ENCODE measurements around the gene BUB1.
"Not testable (repeated sequence)": the region's sequence is repeated elsewhere in the genome, so short reads cannot be mapped to it uniquely, and the experiment has no call there.

Gene BUB1

DNA sequence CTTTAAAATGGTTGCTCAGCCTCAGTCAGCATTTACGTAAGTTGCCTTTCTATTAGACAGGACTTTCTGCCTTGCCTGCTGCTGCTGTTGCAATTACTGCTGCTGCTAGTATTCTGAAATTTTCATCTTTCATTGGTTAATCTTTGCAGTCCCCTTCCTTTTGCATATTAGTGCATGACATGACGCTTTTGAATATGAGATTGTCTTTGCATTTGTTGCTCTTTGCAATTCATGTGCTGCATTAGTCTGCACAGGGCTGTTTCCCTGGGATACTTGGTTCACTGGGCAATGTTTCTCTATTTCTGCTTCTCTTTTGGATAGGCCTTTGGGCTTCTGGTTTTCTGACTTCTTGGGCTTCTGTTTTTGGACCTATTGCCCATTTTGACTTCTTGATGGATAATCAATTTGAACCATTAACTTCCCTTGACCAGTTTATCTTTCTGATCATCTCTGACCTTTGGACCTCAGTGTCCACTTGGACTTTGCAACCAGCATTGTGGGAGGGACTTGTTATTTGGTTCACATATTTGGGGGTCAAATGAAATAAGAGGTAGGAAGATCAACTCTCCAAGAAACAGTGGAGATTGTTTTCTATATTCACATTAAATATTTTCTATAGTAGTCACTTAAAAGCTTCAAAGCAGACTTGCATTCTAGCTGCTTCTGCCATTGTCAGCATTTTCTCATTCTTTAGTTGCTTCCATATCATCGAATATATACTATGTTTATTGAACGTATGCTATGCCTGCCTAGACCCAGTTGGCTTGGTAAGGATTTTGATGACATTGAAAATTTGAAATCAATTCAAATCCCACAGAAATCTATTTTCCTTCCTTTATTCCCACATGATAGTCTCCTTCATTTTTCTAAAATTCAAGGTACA lies 12.5 kb upstream of the BUB1 start:
- DNase-seq, result no peak

DNA sequence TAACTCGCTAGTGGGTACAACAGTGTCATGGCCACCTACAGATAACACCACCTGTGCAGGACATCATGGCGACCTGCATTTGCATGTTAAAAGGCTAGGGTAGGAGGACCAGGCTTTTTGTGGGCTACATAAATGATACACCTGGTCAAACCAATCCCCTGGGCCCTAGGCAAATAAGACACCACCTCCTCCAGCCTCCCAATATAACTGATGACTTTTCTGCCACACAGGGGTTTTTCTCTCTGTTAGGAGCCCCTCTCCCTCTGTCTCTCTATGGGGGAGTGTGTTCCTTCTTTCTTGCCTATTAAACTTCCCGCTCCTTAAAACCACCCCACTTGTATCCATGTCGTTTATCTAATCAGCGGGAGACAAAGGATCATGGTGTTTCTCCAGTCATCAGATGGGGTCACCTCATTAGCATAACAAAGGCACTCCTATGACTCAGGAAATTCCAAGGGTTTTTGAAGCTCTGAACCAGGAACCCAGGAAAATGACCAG lies 10.8 kb upstream of the BUB1 start:
- DNase-seq, result no peak

DNA sequence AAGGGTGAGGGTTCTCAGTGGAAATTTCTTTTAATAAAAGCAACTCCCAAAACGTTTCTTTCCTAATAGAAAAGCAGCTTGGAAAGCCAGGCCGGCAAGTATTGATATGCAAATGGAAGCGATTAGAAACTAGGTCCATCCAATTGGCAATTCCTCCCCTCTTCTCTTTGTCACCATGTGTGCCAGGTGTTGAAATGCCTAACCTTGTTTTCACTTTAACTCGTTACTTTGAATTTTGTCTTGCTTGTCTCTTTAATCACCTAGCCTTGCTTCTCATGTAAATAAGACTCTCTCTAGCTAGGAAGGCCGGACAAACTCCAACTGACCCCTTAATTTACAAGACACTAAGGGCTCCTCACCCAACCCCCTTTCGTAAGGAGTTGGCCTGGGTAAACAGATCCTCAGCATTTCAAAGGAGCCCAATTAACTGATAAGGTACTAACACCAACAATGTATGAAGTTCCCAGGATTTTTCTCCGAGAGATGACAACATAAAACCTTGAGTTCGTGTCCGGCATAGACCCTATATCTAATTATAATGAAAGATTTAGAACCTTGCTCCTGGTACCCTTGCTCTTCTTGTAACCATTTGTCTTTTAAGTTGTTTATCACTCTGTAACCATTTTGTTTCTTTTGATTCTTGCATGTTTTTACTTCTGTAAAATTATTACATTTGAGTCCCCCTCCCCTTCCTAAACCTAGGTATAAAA lies 10.1 kb upstream of the BUB1 start:
- DNase-seq, result not testable (repeated sequence)

DNA sequence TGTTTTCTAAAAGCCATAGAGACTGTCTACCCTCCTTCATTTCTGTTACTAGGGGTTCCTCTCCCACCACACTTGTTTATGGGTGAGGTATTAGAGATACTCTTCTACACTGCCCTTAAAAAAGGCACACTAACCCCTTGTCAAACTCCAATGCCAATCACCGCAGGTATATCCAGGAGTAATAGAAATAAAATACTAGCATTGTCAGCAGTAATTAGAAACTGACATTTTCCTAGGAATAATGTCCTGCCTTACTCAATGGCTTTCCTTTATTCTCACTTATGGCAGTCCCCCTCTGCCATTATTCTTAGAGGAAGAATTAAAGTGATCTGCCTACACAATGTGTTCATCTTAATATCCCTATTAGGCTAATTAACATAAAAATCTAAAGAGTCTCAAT lies 5.0 kb upstream of the BUB1 start:
- DNase-seq, result no peak

DNA sequence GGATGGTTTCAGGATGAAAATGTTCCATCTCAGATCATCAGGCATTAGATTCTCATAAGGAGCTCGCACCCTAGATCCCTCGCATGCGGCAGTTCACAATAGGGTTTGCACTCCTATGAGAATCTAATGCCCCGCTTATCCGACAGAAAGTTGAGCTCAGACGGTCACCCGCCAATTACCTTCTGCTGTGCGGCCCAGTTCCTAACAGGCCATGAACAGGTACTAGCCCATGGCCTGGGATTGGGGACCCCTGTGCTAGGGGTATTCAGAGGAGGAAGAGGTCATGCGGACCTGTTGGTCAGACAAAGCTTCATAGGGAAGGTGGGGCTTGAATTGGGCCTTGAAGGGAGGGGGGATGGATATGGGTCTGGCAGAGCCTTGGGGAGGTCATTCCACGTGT lies 4.4 kb upstream of the BUB1 start:
- no peak for DNase-seq

DNA sequence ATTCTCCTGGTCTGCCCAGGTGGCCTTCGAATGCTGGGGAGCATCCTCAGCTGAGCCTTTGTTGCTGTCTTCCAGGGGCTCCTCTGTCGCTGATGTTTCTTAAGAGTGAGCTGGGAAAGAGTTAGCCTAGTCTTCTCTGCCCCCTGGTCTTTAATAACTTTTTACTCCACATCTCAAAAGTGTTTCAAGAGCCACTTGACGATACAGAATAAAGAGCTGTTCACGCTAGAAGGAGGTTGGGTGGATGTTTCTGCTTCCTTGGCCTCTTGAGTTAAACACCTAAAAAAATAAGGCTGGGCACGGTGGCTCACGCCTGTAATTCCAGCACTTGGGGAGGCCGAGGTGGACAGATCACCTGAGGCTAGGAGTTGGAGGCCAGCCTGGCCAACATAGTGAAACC lies 2.8 kb upstream of the BUB1 start:
- DNase-seq, result no peak

DNA sequence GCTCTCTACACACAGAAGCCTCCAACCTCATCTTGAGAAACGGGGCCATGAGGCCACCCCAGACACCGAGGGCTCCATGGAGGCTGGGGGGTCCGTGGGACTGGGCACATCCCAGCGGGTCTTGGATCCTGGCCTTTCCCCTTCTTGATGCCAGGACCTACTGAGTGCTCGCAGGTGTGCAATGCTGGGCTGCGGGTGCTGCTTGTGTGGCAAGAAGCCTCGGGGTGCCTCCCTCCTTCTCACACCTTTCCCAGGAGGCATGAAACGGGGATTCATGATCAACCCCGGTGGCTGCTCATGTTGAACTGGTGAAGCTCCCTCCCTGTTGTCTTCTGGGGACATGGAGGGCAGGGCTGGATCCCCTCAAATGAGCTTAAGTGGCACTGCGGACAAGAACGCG lies 2.0 kb upstream of the BUB1 start:
- DNase-seq, result no peak

DNA sequence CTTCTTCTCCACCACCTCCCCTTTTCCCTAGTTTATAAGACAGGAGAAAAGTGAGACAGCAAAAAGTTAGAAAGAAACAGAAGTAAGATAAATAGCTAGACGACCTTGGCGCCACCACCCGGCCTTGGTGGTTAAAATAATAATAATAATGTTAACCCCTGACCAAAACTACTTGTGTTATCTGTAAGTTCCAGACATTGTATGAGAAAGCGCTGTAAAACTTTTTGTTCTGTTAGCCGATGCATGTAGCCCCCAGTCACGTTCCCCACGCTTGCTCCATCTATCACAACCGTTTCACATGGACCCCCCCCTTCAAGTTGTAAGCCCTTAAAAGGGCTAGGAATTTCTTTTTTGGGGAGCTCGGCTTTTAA lies 1.5 kb upstream of the BUB1 start:
- DNase-seq, result no peak

DNA sequence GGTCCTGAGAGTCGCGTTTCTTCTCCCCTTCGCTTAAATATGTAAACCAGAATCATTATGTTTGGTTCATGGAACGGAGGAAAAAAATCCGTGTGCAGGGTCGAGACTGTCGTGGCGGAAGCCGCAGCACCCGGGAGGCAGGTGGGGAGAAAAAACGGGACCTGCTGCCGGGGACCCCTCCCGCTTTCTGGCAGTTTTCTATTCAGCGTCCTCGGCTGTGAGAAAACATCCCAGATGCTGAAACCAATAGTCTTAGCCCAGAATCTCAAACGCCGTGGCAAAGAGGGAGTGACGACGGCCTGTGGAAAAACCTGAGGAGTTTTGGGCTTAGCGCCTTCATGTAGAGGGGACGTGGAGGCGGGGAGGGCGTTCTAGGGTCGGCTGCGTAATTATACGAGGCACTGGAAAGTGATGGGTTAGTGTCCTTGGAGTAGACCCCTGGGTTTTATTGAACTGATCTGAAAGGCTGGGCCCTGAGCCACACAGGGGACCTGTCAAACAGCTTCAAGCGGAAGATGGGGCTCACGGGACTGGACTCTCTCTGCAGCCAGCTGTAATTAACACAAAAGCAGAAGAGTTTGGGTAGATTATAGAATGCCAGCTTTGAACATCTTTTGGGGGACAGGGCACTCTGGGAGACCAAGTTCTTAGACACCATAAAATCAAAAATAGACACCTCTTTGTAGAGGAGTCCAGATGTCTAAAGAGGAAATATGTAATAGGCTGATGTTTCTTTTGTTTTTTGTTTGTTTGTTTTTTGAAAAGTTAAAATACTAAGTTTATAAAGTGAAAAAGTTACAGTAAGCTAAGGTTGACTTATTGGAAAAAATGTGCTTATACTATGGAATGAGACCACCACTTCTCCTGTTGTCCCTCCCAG lies 834 bp upstream of the BUB1 start:
- no peak for DNase-seq

DNA sequence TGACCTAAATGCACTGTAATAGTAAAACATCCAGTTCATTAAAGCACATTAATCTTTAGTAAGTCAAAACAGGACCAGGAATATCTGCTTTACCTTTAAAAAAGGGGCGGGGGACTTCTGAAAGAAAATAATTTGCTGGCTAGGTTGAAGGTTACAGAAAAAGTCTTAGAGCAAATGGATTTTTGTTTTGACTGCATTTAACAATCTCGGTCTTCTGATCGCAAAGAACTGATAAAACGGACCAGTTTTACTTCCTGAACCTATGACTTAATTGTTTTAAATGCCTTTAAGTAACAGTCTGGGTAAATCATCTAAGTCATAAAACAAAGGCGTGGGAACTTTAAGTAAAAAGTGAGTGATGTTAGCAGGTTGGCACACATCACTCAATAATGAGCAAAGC lies 783 bp downstream of the BUB1 start:
- no peak for DNase-seq

DNA sequence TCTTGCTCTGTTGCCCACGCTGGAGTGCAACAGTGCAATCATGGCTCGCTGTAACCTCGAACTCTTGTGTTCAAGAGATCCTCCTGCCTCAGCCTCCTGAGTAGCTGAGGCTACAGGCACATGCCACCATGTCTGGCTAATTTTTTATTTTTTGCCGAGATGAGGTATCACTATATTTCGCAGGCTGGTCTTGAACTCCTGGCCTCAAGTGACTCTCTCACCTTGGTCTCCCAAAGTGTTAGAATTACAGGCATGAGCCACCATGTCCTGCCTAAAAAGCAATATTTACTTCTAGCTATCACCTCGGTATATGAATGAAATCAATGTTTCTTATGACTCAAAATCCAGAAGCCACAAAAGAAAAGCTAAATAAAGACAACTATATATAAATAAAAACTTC lies 2.2 kb downstream of the BUB1 start:
- no peak for DNase-seq

DNA sequence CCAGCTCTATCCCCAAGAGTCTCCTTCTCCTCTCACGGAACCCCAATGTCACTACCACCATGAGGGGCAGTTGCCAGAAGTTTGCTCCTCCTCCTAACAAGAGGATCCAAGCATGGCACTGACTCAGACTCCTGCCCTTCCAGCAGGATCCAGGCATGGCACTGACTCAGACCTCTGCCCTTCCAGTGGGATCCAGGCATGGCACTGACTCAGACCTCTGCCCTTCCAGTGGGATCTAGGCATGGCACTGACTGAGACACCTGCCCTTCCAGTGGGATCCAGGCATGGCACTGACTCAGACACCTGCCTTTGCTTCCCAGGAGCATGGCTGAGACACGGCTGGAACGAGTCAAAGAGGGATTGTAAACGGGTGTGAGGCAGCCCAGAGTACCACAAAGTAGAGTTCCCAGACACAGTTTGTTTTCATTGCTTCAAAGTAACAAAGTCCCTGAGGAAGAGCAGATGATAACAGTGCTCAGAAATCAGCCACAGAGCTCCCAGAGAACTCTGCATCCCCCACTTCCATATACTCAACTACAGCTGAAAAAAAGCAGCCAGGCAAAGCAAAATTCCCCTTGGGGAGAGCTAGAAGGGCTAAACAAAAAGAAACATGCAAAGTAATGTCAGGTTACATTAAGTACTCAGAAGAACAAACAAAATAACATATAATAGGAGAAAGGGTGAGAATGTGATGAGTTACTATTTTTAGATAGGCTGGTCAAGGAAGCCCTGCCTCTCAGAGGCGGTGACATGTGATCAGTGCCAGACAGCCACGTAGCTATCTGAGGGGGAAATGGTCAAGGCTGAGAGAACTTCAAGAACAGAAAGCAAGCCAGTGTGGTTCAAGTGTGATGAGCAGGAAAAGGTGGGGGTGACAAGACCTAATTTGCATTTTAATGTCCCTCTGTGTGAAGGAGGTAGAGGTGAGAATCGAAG lies 3.0 kb downstream of the BUB1 start:
- DNase-seq, result no peak

DNA sequence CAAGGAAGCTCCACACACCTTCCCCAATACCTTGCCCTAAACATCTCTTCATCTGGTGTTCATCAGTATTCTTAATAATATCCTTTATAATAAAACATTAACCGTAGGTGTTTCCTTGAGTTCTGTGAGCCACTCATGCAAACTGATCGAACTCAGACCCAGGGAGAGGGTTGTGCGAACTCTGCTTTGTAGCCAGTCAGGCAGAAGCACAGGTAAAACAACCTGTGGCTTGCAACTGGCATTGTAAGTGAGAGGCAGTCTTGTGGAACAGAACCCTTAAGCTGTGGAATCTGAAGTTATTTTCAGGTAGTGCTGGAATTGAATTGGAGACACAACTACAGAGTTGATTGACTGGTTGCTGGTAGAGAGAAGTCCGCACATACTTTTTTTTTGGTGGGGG lies 4.7 kb downstream of the BUB1 start:
- no peak for DNase-seq

DNA sequence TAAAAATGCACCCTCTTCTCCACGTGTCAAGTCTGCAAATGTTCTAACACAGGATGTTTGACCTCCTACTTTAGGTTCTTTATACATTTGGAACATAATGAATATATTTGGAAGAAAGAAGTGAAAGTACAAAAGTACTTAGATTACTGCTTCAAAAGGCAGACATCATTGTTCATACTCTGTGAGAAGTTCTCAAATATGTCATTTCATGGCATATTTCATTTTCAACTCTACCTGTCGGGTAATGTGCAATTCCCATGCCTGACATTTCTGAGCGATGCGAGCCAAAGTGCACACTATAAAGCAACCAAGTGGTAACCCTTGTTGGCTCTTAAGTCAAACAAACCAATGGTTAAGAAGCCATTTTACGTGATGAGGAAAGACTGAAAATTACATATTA lies 7.0 kb downstream of the BUB1 start:
- no peak for DNase-seq

DNA sequence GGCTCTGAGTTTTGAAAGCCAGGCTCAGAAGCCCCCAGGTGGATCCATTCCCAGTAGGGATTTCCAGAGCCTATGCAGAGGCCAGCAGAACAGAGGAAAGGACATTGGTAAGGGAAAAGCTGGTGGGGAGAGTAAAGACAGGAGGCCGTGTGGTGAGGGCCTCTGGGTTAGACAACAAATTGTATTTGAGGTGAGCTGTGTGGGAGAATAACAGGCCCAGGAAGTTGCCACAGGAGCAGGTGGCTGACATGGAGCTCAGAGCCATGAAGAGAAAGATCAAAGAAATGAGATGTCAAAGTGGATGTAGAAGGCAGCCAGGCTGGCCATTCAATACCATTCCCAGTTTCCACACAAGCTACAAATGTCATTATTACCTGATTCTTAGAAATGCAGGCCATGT lies 8.8 kb downstream of the BUB1 start:
- DNase-seq, result no peak

DNA sequence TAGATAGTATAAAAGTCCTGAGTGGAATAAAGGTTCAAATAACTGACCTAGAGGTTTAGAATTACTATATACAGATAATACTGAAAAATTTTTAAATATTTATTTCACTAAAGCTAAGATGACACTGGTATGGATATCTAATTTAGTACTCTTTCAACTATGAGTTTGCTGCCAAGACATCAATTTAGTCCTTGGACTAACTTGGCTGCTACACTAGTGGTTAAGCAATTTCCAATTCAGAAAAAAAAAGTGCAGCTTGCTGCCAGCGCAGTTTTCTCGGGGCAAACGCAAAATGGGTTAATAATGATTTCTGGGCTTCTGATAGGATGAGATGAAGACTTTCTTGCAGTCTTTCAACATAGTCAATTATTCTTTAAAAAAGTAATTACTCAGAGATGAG lies 10.8 kb downstream of the BUB1 start:
- no peak for DNase-seq

DNA sequence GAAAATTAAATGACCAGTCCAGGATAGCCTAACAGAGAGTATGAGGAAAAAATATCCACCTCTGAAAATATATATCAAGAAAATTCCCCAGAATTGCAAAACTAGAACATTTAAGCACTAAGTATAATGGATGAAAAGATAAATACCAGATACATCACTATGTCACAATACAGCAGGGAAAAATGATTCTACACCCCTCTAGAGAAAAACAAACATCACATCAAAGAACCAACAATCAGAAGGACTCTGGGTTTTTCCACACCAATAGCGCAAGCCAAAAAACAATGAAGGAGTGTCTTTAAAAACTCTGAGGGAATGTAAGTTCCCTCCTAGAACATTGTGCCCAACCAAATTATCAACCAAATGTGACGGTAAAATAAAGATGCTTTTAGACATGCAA lies 13.7 kb downstream of the BUB1 start:
- no peak for DNase-seq

DNA sequence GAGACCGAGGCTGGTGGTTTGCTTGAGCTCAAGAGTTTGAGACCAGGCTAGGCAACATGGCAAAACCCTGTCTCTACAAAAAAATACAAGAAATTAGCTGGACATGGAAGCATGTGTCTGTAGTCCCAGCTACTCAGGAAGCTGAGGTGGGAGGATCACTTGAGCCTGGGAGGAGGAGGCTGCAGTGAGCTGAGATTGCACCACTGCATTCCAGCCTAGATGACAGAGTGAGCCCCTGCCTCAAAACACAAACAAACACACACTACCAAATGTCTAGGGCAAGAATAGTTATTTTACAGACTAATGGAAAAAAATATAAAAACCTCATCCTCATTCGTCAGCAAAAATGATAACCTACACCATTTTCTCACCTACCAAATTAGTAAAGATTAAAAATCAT lies 15.3 kb downstream of the BUB1 start:
- DNase-seq, result no peak

DNA sequence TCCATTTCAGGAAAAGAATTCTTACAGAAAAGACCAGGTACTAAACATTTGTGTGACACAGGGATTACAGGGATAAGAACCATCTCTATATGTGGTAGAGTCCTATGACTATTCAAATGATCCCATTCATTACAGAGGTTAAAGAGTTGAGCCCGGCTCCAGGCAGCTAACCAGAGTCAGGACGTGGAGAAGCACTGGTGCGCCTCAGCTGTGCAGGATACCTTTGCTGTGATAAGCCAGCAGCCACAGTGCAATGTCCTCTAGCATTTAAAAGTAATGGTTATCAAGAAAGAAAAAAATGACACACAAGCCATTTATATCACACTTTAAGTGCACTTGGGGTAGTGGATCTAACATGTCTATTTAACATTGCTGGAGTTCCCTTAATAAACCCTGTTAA lies 17.3 kb downstream of the BUB1 start:
- no peak for DNase-seq

DNA sequence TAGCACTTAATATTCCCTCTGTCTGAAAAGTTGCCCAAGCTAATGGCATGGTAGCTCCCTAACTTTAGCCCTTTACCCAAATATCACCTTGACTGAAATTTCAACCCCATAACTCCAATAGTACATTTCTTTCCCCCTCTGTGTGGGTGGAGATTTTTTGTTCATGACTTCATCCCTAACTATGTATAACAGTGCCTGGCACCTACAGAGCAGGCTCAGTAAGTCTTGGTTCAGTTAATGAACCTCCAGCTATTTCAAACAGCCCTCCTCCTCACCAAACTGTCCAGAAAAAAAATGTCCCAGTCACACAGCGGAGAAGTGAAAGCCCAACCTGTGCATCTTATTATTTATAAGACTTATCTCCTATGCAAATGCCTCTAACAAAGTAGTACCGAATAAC lies 18.6 kb downstream of the BUB1 start:
- DNase-seq, result no peak

DNA sequence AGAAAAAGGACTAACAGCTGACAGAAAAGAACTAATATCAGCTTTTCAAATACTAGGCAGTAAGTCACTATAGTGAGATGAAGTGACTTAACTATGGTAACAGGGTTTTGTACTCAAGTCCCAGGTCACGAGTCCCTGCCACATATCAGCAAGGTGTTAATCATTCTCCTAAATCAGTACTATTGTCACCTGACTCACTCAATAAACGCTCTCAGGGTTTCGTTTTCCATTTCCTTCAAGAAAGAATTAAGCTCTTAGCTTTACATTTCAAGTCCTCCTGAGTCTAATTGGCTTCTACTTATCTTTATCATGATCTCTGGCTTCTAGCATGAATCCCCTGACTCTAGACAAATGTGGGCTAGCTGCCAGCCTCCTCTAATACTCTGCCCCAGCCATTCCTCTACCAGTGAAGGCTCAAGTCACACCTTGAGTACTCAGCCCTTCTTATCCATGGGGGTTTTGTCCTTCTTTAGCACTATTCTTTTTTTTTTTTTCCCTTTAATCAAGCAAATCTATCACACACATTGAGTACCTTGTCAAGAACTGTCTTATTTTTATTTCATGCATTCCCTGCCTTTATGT lies 20.0 kb downstream of the BUB1 start:
- DNase-seq, result no peak

DNA sequence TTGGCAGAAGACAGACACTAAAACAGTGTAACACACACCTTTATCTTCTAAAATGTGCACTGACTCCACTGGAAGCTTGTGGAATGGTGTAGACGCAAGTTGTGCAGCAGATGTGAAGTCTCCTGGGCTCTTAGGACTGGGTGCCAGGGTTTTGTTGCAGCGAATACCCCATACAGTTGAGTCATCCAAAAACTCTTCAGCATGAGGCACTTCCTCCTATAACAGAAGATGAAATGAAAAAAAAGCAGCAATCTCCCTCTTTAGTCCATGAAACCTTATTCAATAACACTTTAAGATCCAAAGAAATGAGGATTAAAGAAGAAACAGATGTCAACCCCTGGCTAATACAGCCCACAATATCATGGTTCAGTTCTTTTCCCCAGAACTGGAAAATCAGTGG lies 22.2 kb downstream of the BUB1 start:
- no peak for DNase-seq

Data from retina (tissue), 1 donor.